ENCODE results near the gene OR6C3.
"Not testable (repeated sequence)": the region's sequence is repeated elsewhere in the genome, so short reads cannot be mapped to it uniquely, and the experiment has no call there.

OR6C3 gene

DNA sequence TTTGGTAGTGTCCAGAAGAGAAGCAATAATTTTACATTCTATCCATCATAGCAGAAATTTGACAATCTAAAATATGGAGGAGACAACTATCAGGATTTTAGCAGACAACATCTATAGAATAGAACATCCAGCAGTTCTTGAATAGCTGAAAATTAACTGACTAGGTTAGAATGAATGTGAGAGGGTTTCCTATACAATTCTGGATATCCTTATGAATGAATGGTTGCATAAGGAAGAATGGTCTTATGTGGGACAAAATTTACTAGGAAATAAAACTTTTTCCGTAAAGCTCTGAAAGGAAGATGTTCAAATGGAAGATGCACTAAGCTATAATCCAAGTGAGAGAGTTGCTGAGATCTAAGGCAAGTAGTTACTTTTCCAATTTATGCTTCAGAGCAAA is at the start of gene OR6C3:
OR6C3 (plus strand) TSS at position 301 of the 400 bp plus-strand sequence. CDS start 955 bp downstream, outside the sequence.
- no peak for DNase-seq (ENCODE audit: low read depth, low spot score)
- H3K27ac ChIP-seq = no peak within 1 kb of the TSS

- no peak for DNase-seq (ENCODE audit: low read depth, low spot score)
- no peak overlapping the region for H3K27ac ChIP-seq
These were observed 49.6 kb upstream of the OR6C3 start for GRCh38 chr12:55280991-55281390.

- DNase-seq (ENCODE audit: low read depth, low spot score) = no peak
- no peak overlapping the region for H3K27ac ChIP-seq
These were observed 40.5 kb upstream of the OR6C3 start for GRCh38 chr12:55289999-55290398.

DNA sequence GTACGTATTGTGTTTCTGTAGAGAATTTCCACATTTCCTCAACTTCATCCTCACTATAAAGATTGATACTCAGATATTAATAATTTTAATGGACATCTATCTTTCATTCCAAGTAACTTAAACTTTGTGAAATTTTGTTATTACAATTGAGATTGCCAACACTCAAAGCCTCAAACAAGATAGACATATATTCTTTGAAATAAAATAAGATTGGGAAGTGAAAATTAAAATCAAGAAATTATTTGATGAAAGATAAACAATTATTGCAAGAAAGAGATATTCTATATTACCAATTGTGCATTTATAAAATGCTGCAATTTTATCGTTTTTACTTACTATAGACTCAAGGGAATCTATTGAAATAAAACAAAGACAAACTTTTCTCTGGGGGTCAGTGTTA is 34.1 kb upstream of the OR6C3 start, which contains the start of gene OR6C6:
OR6C6 (minus strand) TSS at position 101 of the 400 bp plus-strand sequence. CDS start 1,337 bp downstream, outside the sequence.
- H3K27ac ChIP-seq = no peak within 1 kb of the TSS
- DNase-seq (ENCODE audit: low read depth, low spot score) = no peak

DNA sequence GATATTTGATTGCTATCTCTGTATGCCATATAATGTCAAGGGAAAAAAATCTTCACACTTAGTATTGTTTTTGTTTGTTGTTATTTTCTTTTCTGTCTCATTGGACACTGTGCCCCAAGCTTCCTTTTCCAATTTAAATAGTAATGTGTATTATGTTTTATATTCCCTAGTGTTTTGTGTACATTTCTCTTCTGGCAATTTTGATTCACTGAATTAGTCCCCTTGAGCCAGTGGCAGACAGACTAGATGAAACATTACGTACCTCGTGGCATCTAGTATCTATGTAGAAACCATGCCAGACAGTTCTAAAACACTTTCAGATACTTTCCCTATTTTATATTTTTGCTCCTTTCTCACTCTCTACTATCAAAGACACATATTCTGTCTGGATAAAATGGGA is 16.5 kb upstream of the OR6C3 start, which contains the start of gene OR6C1:
OR6C1 (plus strand) TSS at position 301 of the 400 bp plus-strand sequence. CDS start 6,257 bp downstream, outside the sequence.
- DNase-seq (ENCODE audit: low read depth, low spot score) = no peak
- no peak within 1 kb of the TSS for H3K27ac ChIP-seq

GRCh38 chr12:55320201-55320600 is 10.3 kb upstream of the OR6C3 start:
- no peak overlapping the region for H3K27ac ChIP-seq
- DNase-seq (ENCODE audit: low read depth, low spot score) = no peak

- DNase-seq (ENCODE audit: low read depth, low spot score) = not testable (repeated sequence)
These were observed 4.7 kb upstream of the OR6C3 start for GRCh38 chr12:55325801-55326200.

GRCh38 chr12:55336002-55336401 is 5.5 kb downstream of the OR6C3 start:
- no peak overlapping the region for H3K27ac ChIP-seq
- DNase-seq (ENCODE audit: low read depth, low spot score) = no peak

More at GRCh38 chr12:55325801-55326200, 4.7 kb upstream of the OR6C3 start:
- H3K27ac ChIP-seq = not testable (repeated sequence)

- DNase-seq (ENCODE audit: low read depth, low spot score); H3K27ac ChIP-seq: not testable (repeated sequence)
These were observed 24.8 kb downstream of the OR6C3 start for GRCh38 chr12:55355338-55355737.

DNA sequence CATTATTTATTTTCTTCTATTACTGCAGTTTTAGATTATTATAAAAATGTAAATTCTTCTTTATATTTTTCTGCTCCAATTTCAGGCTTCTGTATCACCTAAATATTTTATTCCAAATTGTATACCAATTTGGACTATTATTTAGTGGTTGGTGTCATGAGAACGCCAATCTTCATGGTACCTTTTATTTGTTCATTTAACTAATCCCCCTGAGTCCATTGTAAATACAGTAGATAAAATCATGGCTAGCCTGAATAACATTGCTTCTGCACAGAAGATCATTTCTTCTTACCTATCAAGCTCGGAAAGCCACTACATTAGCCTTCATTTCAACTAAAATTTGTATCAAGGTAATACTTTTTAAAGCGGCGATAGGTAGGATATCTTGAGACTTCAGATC is 32.1 kb downstream of the OR6C3 start, which contains the start of gene OR6C75:
OR6C75 (plus strand) TSS at position 301 of the 400 bp plus-strand sequence. CDS start 2,136 bp downstream, outside the sequence.
- DNase-seq (ENCODE audit: low read depth, low spot score) = no peak
- H3K27ac ChIP-seq = no peak within 1 kb of the TSS

DNA sequence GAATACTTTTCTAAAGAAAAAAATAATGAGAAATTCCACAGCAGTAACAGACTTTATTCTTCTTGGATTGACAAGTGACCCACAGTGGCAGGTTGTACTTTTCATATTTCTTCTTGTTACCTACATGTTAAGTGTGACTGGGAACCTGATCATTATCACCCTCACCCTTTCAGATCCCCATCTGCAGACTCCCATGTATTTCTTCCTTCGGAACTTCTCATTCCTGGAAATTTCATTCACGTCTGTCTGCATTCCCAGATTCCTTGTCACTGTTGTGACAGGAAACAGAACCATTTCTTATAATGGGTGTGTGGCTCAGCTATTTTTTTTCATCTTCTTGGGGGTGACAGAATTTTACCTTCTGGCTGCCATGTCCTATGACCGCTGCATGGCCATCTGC is 34.5 kb downstream of the OR6C3 start:
- no peak overlapping the region for H3K27ac ChIP-seq
- no peak for DNase-seq (ENCODE audit: low read depth, low spot score)

GRCh38 chr12:55372521-55372920 is 42.0 kb downstream of the OR6C3 start:
- no peak for DNase-seq (ENCODE audit: low read depth, low spot score)
- H3K27ac ChIP-seq = no peak overlapping the region

All from epithelial cell of prostate (primary cell).